OCI-M2 (cell line): Measurements from ENCODE around the gene CCR5.

Experiments
- DNase-seq: peaks from one replicate; lab custom pipeline; 2025; ENCODE audit not compliant: unreplicated experiment; lab: John Stamatoyannopoulos, UW

CCR5 gene

DNA sequence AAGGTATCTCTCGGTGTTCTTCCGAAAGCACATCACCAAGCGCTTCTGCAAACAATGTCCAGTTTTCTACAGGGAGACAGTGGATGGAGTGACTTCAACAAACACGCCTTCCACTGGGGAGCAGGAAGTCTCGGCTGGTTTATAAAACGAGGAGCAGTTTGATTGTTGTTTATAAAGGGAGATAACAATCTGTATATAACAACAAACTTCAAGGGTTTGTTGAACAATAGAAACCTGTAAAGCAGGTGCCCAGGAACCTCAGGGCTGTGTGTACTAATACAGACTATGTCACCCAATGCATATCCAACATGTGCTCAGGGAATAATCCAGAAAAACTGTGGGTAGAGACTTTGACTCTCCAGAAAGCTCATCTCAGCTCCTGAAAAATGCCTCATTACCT lies 12.3 kb upstream of the CCR5 start:
- no peak for DNase-seq

DNA sequence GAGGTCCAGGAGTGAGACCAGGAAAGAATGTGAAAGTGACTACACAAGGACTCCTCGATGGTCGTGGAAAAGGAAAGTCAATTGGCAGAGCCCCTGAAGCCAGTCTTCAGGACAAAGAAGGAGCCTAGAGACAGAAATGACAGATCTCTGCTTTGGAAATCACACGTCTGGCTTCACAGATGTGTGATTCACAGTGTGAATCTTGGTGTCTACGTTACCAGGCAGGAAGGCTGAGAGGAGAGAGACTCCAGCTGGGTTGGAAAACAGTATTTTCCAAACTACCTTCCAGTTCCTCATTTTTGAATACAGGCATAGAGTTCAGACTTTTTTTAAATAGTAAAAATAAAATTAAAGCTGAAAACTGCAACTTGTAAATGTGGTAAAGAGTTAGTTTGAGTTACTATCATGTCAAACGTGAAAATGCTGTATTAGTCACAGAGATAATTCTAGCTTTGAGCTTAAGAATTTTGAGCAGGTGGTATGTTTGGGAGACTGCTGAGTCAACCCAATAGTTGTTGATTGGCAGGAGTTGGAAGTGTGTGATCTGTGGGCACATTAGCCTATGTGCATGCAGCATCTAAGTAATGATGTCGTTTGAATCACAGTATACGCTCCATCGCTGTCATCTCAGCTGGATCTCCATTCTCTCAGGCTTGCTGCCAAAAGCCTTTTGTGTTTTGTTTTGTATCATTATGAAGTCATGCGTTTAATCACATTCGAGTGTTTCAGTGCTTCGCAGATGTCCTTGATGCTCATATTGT lies 10.8 kb upstream of the CCR5 start:
- DNase-seq: no peak

DNA sequence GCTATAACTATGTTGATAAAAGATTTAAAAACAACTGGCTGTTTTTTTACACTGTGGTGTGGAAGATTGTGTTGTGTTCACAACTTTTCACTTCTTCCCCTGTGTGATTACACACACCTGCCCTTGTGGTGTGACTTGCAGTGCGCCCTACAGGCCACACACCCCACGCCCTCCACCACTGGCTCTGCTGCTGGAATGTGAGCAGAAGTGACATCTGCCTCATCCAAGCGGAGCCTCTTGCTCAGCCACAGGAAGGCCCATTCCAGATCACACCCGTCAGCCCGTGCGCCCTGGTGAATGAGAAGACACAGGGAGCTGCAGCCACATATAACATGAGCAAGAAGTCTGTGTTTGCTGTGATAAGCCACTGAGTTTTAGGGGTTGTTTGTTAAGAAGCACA lies 9.8 kb upstream of the CCR5 start:
- DNase-seq: no peak

DNA sequence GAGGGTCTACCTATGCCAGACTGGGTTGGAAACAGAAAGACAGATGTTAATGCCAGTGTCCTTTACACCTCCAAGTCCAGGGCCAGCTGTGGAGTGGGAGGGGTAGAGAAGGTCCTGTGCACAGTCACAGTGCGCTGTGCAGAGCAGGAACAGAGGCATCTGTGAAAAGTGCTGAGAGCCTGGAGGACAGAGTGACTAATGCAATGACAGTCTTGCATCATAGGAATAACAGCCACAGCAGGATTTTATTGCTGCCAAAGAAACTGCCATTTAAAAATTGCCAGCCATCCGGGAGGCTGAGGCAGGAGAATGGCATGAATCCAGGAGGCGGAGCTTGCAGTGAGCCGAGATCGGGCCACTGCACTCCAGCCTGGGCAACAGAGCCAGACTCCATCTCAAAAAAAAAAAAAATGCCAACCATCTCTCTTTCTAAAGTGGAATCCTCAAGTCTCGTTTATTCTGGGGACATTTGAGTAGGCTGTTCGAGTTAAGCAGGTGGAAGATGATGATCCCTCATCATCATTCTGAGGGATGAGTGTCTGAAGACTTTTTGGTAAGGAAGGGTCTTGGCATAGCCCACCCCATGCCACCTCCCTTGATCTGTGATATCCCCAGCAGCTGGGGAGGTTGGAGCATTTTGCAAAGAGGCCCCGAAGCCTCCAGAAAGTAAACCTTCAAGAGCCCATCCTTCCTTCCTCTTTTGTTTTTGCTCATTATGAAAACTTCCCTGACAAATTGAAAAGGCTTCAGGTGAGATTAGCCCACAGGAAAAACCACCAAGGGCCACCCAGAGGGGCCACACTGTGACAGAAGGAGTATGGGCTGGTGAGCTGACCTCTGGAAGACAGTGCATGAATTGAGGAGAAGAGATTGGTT lies 9.1 kb upstream of the CCR5 start:
- no peak for DNase-seq

DNA sequence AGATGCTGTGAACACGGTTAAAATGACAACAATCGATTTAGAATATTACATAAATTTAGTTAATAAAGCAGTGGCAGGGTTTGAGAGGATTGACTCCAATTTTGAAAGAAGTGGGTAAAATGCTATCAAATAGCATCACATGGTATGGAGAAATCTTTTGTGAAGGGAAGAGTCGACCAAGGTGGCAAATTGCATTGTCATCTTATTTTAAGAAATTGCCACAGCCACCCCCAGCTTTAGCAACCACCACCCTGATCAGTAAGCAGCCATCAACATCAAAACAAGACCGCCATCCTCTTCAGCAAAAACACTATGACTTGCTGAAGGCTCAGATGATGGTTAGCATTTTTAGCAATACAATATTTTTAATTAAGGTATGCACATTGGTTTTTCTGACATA lies 5.7 kb upstream of the CCR5 start:
- no peak for DNase-seq

DNA sequence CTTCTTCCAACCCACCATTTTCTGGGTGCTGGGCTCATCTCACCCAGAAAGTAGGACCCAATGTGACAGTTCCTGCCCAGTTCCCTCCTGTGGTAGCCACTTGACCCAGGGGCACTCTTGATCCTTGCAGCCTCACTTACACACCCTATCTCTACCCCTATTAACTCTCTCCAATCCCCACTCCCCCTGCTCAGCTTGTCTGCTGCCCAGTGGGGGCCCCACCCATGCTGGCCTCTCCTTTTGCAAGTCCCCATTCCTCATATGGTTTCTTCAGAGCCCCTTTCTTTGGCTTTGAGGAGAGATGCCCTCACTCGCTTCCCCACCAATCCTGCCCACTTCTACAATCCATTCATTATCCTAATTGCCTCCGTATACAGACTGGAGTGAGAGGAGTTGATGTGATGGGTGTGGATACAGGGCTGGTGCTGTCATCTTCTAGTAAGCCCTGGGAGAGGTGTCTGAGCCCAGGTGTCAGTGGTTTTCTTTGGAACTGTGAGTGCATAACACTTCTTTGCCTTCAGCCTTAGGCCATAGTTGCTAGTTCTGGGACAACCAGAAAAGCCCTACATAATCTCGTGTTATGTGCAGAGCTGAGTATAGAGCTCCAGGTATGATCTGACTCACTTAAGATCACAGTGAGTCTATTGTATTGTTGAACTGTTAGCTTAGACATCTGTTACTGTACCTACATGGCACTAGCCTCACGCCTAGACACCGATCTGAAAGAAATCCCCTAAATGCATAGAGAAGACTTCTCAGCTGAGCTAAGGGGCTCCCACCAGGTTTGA lies 4.8 kb upstream of the CCR5 start:
- no peak for DNase-seq

DNA sequence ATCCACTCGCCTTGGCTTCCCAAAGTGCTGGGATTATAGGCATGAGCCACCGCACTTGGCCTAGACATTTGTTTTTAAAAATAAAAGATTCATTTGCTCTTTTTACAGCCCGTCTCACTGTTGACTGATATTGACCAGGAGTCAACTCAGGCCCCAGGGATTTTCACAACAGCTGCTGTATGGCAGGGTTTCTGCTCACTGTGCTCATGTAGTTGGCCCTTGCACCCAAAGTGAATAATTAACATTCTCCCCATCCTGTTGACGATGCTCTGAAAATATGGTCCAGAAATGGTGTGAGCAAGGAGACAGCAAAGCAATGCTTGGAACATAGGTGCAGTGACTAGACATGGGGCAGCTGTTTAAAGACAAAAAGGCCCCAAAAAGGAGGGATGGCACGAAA lies 2.9 kb upstream of the CCR5 start:
- DNase-seq: no peak

DNA sequence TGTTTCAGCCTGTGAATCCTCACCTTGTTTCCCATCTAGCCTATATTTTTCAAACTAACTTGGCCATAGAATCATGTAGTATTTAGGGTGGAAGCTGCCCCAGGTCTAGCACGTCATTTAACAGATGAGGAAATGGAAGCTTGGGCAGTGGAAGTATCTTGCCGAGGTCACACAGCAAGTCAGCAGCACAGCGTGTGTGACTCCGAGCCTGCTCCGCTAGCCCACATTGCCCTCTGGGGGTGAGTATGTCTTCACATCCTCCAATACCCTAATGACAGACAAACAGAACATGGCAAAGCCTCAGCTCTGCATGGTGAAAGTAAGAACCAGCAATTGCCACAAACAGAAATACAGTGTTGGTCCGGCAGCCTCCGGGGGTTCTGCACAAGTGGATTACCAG lies 2.2 kb upstream of the CCR5 start:
- DNase-seq: no peak

DNA sequence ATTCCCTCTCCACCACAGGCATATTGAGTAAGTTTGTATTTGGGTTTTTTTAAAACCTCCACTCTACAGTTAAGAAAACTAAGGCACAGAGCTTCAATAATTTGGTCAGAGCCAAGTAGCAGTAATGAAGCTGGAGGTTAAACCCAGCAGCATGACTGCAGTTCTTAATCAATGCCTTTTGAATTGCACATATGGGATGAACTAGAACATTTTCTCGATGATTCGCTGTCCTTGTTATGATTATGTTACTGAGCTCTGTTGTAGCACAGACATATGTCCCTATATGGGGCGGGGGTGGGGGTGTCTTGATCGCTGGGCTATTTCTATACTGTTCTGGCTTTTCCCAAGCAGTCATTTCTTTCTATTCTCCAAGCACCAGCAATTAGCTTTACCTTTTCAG lies 1.6 kb upstream of the CCR5 start:
- no peak for DNase-seq

DNA sequence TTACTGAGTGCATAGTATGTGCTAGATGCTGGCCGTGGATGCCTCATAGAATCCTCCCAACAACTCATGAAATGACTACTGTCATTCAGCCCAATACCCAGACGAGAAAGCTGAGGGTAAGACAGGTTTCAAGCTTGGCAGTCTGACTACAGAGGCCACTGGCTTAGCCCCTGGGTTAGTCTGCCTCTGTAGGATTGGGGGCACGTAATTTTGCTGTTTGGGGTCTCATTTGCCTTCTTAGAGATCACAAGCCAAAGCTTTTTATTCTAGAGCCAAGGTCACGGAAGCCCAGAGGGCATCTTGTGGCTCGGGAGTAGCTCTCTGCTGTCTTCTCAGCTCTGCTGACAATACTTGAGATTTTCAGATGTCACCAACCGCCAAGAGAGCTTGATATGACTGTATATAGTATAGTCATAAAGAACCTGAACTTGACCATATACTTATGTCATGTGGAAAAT lies 1.0 kb upstream of the CCR5 start:
- no peak for DNase-seq

DNA sequence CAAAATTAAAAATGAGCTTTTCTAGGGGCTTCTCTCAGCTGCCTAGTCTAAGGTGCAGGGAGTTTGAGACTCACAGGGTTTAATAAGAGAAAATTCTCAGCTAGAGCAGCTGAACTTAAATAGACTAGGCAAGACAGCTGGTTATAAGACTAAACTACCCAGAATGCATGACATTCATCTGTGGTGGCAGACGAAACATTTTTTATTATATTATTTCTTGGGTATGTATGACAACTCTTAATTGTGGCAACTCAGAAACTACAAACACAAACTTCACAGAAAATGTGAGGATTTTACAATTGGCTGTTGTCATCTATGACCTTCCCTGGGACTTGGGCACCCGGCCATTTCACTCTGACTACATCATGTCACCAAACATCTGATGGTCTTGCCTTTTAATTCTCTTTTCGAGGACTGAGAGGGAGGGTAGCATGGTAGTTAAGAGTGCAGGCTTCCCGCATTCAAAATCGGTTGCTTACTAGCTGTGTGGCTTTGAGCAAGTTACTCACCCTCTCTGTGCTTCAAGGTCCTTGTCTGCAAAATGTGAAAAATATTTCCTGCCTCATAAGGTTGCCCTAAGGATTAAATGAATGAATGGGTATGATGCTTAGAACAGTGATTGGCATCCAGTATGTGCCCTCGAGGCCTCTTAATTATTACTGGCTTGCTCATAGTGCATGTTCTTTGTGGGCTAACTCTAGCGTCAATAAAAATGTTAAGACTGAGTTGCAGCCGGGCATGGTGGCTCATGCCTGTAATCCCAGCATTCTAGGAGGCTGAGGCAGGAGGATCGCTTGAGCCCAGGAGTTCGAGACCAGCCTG lies 984 bp downstream of the CCR5 start:
- DNase-seq: no peak

DNA sequence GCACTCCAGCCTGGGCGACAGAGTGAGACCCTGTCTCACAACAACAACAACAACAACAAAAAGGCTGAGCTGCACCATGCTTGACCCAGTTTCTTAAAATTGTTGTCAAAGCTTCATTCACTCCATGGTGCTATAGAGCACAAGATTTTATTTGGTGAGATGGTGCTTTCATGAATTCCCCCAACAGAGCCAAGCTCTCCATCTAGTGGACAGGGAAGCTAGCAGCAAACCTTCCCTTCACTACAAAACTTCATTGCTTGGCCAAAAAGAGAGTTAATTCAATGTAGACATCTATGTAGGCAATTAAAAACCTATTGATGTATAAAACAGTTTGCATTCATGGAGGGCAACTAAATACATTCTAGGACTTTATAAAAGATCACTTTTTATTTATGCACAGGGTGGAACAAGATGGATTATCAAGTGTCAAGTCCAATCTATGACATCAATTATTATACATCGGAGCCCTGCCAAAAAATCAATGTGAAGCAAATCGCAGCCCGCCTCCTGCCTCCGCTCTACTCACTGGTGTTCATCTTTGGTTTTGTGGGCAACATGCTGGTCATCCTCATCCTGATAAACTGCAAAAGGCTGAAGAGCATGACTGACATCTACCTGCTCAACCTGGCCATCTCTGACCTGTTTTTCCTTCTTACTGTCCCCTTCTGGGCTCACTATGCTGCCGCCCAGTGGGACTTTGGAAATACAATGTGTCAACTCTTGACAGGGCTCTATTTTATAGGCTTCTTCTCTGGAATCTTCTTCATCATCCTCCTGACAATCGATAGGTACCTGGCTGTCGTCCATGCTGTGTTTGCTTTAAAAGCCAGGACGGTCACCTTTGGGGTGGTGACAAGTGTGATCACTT lies 2.0 kb downstream of the CCR5 start:
- no peak for DNase-seq

DNA sequence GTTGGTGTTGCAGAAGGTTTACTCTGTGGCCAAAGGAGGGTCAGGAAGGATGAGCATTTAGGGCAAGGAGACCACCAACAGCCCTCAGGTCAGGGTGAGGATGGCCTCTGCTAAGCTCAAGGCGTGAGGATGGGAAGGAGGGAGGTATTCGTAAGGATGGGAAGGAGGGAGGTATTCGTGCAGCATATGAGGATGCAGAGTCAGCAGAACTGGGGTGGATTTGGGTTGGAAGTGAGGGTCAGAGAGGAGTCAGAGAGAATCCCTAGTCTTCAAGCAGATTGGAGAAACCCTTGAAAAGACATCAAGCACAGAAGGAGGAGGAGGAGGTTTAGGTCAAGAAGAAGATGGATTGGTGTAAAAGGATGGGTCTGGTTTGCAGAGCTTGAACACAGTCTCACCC lies 4.0 kb downstream of the CCR5 start:
- no peak for DNase-seq

DNA sequence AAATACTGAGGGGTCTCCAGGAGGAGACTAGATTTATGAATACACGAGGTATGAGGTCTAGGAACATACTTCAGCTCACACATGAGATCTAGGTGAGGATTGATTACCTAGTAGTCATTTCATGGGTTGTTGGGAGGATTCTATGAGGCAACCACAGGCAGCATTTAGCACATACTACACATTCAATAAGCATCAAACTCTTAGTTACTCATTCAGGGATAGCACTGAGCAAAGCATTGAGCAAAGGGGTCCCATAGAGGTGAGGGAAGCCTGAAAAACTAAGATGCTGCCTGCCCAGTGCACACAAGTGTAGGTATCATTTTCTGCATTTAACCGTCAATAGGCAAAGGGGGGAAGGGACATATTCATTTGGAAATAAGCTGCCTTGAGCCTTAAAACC lies 4.5 kb downstream of the CCR5 start:
- DNase-seq: no peak

DNA sequence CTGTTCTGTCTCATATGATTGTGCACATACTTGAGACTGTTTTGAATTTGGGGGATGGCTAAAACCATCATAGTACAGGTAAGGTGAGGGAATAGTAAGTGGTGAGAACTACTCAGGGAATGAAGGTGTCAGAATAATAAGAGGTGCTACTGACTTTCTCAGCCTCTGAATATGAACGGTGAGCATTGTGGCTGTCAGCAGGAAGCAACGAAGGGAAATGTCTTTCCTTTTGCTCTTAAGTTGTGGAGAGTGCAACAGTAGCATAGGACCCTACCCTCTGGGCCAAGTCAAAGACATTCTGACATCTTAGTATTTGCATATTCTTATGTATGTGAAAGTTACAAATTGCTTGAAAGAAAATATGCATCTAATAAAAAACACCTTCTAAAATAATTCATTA lies 5.1 kb downstream of the CCR5 start:
- DNase-seq: no peak

DNA sequence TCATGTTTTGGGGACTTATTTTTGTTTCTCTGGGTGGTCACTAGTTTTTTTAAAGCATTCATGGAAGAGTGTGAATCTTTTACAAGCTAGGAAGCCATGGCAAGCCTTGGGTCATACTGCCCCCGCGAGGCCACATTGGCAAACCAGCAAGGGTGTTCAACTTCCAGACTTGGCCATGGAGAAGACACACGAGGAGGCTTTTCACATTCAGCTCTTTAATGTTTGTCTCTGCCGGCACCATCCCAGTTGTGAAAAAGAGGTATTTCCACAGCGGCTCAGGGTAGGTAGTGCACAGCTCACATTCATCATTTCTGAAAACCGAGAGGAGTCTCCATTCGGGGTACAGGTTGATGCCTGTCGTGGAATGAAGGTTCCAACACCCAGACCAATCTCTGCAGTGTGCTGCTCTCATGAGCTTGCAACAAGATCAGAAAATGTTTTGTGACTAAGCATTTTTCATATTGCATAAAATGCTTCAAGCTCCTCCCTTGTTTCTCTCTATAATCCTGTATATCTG lies 7.7 kb downstream of the CCR5 start:
- DNase-seq: peak; percentile 20

DNA sequence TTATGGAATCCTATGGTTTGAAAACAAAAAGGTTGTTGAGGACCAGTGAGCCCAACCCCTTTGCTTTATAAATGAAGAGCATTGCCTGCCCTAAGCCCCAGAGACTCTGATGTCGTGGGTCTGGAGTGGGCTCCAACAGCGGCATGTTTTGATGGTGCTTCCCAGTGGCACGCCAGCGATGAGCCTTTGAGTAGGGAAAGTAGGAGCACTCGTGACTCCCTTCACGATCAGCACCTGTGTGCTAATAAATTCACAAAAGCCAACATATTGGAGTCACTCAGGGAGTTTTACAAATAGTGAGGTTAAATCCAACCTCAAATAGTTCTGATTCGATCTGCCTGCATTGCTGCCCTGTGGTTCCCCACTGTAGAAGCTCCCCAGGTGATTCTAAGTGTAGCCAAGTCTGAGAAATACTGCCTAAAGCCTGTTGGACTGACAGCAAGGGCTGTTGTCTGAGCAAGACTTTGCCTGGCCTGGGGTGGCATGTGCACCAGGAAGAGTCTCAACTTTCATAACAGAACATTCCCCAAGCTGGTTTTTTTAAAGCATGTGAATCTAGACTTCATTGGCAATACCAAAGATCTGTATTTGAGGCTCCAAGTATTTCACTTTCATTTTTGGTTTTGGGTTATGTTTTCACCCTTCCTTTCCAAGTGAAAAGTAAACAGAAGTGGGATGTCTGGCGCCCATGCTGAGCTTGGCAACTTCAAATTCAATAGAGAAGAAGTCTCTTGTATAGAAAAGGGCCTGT lies 9.9 kb downstream of the CCR5 start:
- DNase-seq: no peak

DNA sequence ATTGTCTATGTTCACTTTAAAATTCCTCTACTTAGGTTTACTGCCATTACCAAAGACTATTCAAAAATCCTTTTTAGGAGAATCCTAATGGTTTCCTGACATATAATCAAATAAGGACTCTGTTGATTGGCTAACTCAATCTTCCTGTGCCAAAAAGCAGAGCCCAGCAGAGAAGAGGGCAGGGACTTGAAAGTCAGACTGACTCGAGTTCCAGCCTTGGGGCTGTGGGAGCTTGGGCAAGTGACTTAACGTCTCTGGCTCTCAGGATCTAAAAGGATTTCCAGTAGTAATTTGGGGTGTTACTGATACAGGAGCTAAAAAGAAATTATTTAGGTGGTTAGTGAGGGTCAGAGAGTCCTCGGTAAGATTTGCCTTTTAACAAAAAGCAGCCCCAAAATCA lies 10.9 kb downstream of the CCR5 start:
- no peak for DNase-seq
